ENCODE data around the gene USP6.
"Not testable (repeated sequence)": the region's sequence is repeated elsewhere in the genome, so short reads cannot be mapped to it uniquely, and the experiment has no call there.

The USP6 gene

GRCh38 chr17:5135131-5135712 lies 19.4 kb downstream of the USP6 start:
- not testable (repeated sequence) for DNase-seq (ENCODE audit: low read depth in 2 of 3, low spot score in 1 of 3)

- DNase-seq (ENCODE audit: low read depth in 2 of 3, low spot score in 1 of 3) = no peak
Measured at GRCh38 chr17:5135726-5136579, 20.1 kb downstream of the USP6 start.

GRCh38 chr17:5136580-5137412 lies 21.0 kb downstream of the USP6 start:
- DNase-seq (ENCODE audit: low read depth in 2 of 3, low spot score in 1 of 3) = not testable (repeated sequence)

GRCh38 chr17:5137511-5138197 lies 21.8 kb downstream of the USP6 start:
- not testable (repeated sequence) for DNase-seq (ENCODE audit: low read depth in 2 of 3, low spot score in 1 of 3)

GRCh38 chr17:5138198-5138544 lies 22.3 kb downstream of the USP6 start:
- not testable (repeated sequence) for DNase-seq (ENCODE audit: low read depth in 2 of 3, low spot score in 1 of 3)

GRCh38 chr17:5138616-5139457 lies 23.0 kb downstream of the USP6 start:
- DNase-seq (ENCODE audit: low read depth in 2 of 3, low spot score in 1 of 3) = no peak

GRCh38 chr17:5139458-5139732 lies 23.6 kb downstream of the USP6 start:
- no peak for DNase-seq (ENCODE audit: low read depth in 2 of 3, low spot score in 1 of 3)

- DNase-seq (ENCODE audit: low read depth in 2 of 3, low spot score in 1 of 3) = not testable (repeated sequence)
Measured at GRCh38 chr17:5142877-5143276, 27.0 kb downstream of the USP6 start.

- not testable (repeated sequence) for DNase-seq (ENCODE audit: low read depth in 2 of 3, low spot score in 1 of 3)
Measured at GRCh38 chr17:5146122-5146521, 30.3 kb downstream of the USP6 start.

GRCh38 chr17:5160702-5161101 lies 44.9 kb downstream of the USP6 start:
- DNase-seq (ENCODE audit: low read depth in 2 of 3, low spot score in 1 of 3) = not testable (repeated sequence)

GRCh38 chr17:5161793-5162192 lies 46.0 kb downstream of the USP6 start:
- not testable (repeated sequence) for DNase-seq (ENCODE audit: low read depth in 2 of 3, low spot score in 1 of 3)

- DNase-seq (ENCODE audit: low read depth in 2 of 3, low spot score in 1 of 3) = no peak
Measured at GRCh38 chr17:5164436-5164835, 48.6 kb downstream of the USP6 start.

- DNase-seq (ENCODE audit: low read depth in 2 of 3, low spot score in 1 of 3) = not testable (repeated sequence)
Measured at GRCh38 chr17:5165791-5166564, 50.1 kb downstream of the USP6 start.

- DNase-seq (ENCODE audit: low read depth in 2 of 3, low spot score in 1 of 3) = not testable (repeated sequence)
Measured at GRCh38 chr17:5175027-5175426, 59.2 kb downstream of the USP6 start.

GRCh38 chr17:5179003-5179402 lies 63.2 kb downstream of the USP6 start:
- no peak for DNase-seq (ENCODE audit: low read depth in 2 of 3, low spot score in 1 of 3)

GRCh38 chr17:5181509-5182305 lies 65.9 kb downstream of the USP6 start:
- no peak for DNase-seq (ENCODE audit: low read depth in 2 of 3, low spot score in 1 of 3)

- DNase-seq (ENCODE audit: low read depth in 2 of 3, low spot score in 1 of 3) = no peak
Measured at GRCh38 chr17:5182597-5183409, 67.0 kb downstream of the USP6 start.

GRCh38 chr17:5183410-5183793 lies 67.6 kb downstream of the USP6 start:
- DNase-seq (ENCODE audit: low read depth in 2 of 3, low spot score in 1 of 3) = no peak

Data from stimulated activated CD4-positive, alpha-beta T cell treated with anti-CD3 and anti-CD28 coated beads, Interleukin-12 subunit alpha, Interleukin-12 subunit beta, amount 100 ng/mL, for 48 hours (primary cell).